ENCODE measurements around the gene FOXD4.
"Not testable (repeated sequence)": the region's sequence is repeated elsewhere in the genome, so short reads cannot be mapped to it uniquely, and the experiment has no call there.

FOXD4 gene
- 0.18 to 0.22 reads per million in 2 experiments for total RNA-seq

- not testable (repeated sequence) for DNase-seq (ENCODE audit: low read depth)
Measured at GRCh38 chr9:117995-118467, at the start of gene FOXD4. TSS of gene FOXD4 (minus strand) at chr9:118417. CDS start at chr9:118119, 298 bp downstream.

- DNase-seq (ENCODE audit: low read depth): not testable (repeated sequence)
Measured at GRCh38 chr9:159871-160270, 41.7 kb upstream of the FOXD4 start.

GRCh38 chr9:151173-151572, 33.0 kb upstream of the FOXD4 start:
- not testable (repeated sequence) for DNase-seq (ENCODE audit: low read depth)

GRCh38 chr9:139880-140279, 21.7 kb upstream of the FOXD4 start:
- DNase-seq (ENCODE audit: low read depth): not testable (repeated sequence)

- DNase-seq (ENCODE audit: low read depth): not testable (repeated sequence)
Measured at GRCh38 chr9:117144-117994, 848 bp downstream of the FOXD4 start.

- DNase-seq (ENCODE audit: low read depth): not testable (repeated sequence)
Measured at GRCh38 chr9:116239-117077, 1.8 kb downstream of the FOXD4 start.

- DNase-seq (ENCODE audit: low read depth): not testable (repeated sequence)
Measured at GRCh38 chr9:115118-115451, 3.1 kb downstream of the FOXD4 start.

- not testable (repeated sequence) for DNase-seq (ENCODE audit: low read depth)
Measured at GRCh38 chr9:114267-115117, 3.7 kb downstream of the FOXD4 start.

GRCh38 chr9:113468-114266, 4.5 kb downstream of the FOXD4 start:
- not testable (repeated sequence) for DNase-seq (ENCODE audit: low read depth)

- not testable (repeated sequence) for DNase-seq (ENCODE audit: low read depth)
Measured at GRCh38 chr9:112589-113467, 5.4 kb downstream of the FOXD4 start.

GRCh38 chr9:110672-111071, 7.5 kb downstream of the FOXD4 start:
- not testable (repeated sequence) for DNase-seq (ENCODE audit: low read depth)

GRCh38 chr9:109540-109939, 8.7 kb downstream of the FOXD4 start:
- not testable (repeated sequence) for DNase-seq (ENCODE audit: low read depth)

GRCh38 chr9:108742-109495, 9.3 kb downstream of the FOXD4 start:
- not testable (repeated sequence) for DNase-seq (ENCODE audit: low read depth)

- not testable (repeated sequence) for DNase-seq (ENCODE audit: low read depth)
Measured at GRCh38 chr9:105991-106390, 12.2 kb downstream of the FOXD4 start.

GRCh38 chr9:100430-100829, 17.8 kb downstream of the FOXD4 start:
- not testable (repeated sequence) for DNase-seq (ENCODE audit: low read depth)

GRCh38 chr9:99867-100266, 18.4 kb downstream of the FOXD4 start:
- DNase-seq (ENCODE audit: low read depth): not testable (repeated sequence)

GRCh38 chr9:98775-99174, 19.4 kb downstream of the FOXD4 start:
- not testable (repeated sequence) for DNase-seq (ENCODE audit: low read depth)

- DNase-seq (ENCODE audit: low read depth): not testable (repeated sequence)
Measured at GRCh38 chr9:94992-95391, 23.2 kb downstream of the FOXD4 start.

- not testable (repeated sequence) for DNase-seq (ENCODE audit: low read depth)
Measured at GRCh38 chr9:94323-94722, 23.9 kb downstream of the FOXD4 start.
